Gastroesophageal sphincter (tissue), 4 donors: ENCODE measurements around the gene PCGF2. TPM values are rescaled to one million over a fixed set of nuclear protein-coding genes. Genes with fewer than 3 reads are reported as not detected.
A peak's percentile ranks its signal among the peaks of the same experiment; 100 is the strongest.

Experiments
- ATAC-seq: fragments of 150-250 bp; one replicate; pipeline ENCODE4 v1.9.1; 2016; ENCODE audit warnings: mild to moderate bottlenecking, moderate library complexity
- H3K27ac ChIP-seq, 4 donors: fragments of 200-600 bp; sonication (generic) in 3 of 4; 1 replicate in 3 of 4; 2 replicates in 1 of 4; pipeline ENCODE4 v1.5.1; 2016 to 2019
- H3K27me3 ChIP-seq: fragments of 200-600 bp; sonication (generic); one replicate; pipeline ENCODE4 v1.5.1; 2019
- H3K36me3 ChIP-seq, 2 donors: fragments of 200-600 bp; sonication (generic); one replicate each; pipeline ENCODE4 v1.5.1; 2019; ENCODE audit warnings: control low read depth in 1 of 2
- H3K4me1 ChIP-seq, 3 donors: fragments of 200-600 bp; sonication (generic); 1 replicate in 2 of 3; 2 replicates in 1 of 3; pipeline ENCODE4 v1.5.1; 2016 to 2019; ENCODE audit warnings: control low read depth in 2 of 3
- H3K4me3 ChIP-seq, 2 donors: fragments of 200-600 bp; sonication (generic); one replicate each; pipeline ENCODE4 v1.5.1; 2019; ENCODE audit warnings: mild to moderate bottlenecking in 1 of 2, moderate library complexity in 1 of 2
- H3K9me3 ChIP-seq, 3 donors: fragments of 200-600 bp; sonication (generic); one replicate each; pipeline ENCODE4 v1.5.1; 2017 to 2019; ENCODE audit warnings: control low read depth in 2 of 3
- EP300 ChIP-seq: sonication (generic); formaldehyde crosslinking; IDR thresholded peaks from one replicate; pipeline ENCODE4 v1.6.1; 2017; ENCODE audit warnings: antibody characterized with exemption, mild to moderate bottlenecking
- POLR2A ChIP-seq, 2 donors: fragments of 450-650 bp; IDR thresholded peaks; one replicate each; pipeline ENCODE4 v1.6.1; 2017; ENCODE audit warnings: antibody characterized with exemption in 2 of 2, mild to moderate bottlenecking in 2 of 2, moderate library complexity in 1 of 2
- POLR2AphosphoS5 ChIP-seq: sonication (generic); formaldehyde crosslinking; IDR thresholded peaks from one replicate; pipeline ENCODE4 v1.6.1; 2017; ENCODE audit warnings: antibody characterized with exemption
- WGBS, 2 donors: methylation state at CpG; one replicate each; pipeline ENCODE4 v1.1.5; 2018; ENCODE audit warnings: low coverage in 1 of 2; 5-methylcytosine and 5-hydroxymethylcytosine counted together
- total RNA-seq, 4 donors: library from RNA; depleted of rRNA; stranded (reverse); fragments of >200 nt; gene quantifications; one replicate each; pipeline ENCODE4 v1.1.0, GENCODE V29; 2016
- TF ChIP-seq, protein P1 (sequence below), 4 experiments: fragments of 200-600 bp in 2 of 4; fragments of 450-650 bp in 2 of 4; sonication (generic) in 1 of 4; IDR thresholded peaks; one replicate each; pipeline ENCODE4 v1.5.1; 2017 to 2019; ENCODE audit warnings: antibody characterized with exemption in 4 of 4, mild to moderate bottlenecking in 2 of 4, moderate library complexity in 2 of 4

PCGF2 gene
- total RNA-seq, 4 donors from 2014 or later: 6.4 to 13.0 (median 9.7) TPM

DNA sequence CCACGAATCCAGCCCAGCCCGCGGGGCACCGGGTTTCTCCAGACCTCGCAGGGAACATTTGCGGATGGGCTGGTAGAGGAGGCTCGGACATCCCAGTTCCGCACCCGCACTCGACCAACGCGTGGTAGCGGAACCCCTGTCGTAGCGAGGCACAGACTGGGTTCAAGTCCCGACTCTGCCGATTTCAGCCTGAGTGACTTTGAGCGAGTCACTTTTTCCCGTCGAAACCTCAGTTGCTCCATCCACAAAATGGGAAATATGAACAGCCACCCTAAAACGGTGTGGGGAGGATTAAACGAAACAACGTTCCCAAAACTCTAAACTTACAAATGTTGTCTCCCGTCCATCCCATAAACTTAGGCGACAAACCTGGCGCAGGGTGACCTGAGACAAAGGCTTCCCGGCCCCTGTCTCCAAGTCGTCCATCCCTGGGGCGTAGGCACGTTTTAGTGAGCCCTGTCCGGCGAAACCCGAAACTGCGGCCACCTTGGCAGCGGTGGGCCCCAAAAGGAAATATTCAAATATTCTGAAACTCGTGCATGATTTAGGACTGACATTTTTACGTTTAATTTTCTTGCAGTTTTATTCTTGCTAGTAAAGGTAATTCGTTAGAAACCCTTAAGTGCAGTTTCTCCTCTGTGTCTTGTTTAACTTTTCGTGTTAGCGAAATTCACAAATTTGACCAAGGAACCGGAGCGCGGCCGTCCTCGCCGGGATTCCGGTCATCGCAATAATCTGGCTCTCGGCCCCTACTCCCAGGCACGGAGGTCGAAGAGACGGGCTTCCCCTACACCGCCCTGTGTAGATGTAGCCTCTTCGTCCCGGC lies 45.0 kb downstream of the PCGF2 start:
- peak overlapping the region; percentile 85 to 97 (median 96) for H3K27ac ChIP-seq
- WGBS, 2 donors: 2 to 6% methylated on average over 19 to 20 of the region's 55 CpGs
- H3K9me3 ChIP-seq: no peaks in the 10 kb centered on the region
- TF ChIP-seq, protein P1, sequence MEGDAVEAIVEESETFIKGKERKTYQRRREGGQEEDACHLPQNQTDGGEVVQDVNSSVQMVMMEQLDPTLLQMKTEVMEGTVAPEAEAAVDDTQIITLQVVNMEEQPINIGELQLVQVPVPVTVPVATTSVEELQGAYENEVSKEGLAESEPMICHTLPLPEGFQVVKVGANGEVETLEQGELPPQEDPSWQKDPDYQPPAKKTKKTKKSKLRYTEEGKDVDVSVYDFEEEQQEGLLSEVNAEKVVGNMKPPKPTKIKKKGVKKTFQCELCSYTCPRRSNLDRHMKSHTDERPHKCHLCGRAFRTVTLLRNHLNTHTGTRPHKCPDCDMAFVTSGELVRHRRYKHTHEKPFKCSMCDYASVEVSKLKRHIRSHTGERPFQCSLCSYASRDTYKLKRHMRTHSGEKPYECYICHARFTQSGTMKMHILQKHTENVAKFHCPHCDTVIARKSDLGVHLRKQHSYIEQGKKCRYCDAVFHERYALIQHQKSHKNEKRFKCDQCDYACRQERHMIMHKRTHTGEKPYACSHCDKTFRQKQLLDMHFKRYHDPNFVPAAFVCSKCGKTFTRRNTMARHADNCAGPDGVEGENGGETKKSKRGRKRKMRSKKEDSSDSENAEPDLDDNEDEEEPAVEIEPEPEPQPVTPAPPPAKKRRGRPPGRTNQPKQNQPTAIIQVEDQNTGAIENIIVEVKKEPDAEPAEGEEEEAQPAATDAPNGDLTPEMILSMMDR (IDR thresholded peaks at IDR 0.05): no peak
- H3K27me3 ChIP-seq: no peaks in the 10 kb centered on the region
- peaks cover 0 to 9% of the 10 kb centered on the region in 2 donors for H3K36me3 ChIP-seq
- H3K4me3 ChIP-seq: peak overlapping the region; percentile 75 to 78
- no peak for ATAC-seq
- peaks cover 0 to 53% (median 14%) of the 10 kb centered on the region in 3 donors for H3K4me1 ChIP-seq

DNA sequence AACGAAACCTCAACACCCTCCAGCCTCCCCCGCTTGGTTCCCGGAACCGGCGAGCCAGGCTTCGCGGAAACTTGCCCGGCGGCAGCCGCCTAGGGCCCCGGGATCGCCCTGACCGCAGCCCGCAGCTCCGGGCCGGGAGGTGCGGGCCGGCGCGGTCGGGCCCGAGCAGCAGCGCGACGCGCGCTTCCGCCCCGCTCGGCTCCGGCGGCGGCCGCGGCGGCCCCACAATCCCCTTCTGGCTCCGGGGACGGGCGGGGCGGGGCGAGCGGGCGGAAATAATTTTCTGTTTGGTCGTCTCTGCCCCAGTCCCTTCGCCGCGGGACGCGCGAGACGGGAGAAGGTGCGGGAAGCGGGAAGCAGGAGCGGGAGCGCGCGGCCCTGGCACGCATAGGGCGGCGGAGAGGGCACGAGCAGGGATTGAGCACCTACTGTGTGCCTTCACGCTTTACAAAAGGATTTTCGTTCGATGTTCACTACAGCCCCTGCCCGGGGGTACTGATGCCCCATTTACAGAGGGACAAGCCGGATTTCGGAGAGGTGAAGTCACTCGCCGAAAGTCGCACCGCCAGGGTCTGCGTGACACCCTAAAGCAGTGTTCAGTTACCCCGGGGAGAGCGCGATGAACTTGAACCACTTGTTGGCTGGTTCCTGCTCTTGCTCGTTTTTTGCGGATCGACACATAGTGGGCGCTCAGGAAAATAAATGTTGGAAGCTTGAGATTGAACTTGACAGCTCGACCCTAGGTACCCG lies 45.8 kb downstream of the PCGF2 start:
- Histone ChIP-seq H3K27ac (peak overlapping the region; percentile 85 to 97 (median 96)), H3K4me3 (peak overlapping the region; percentile 75 to 78), H3K4me1 (peaks cover 0 to 45% (median 12%) of the 10 kb centered on the region in 3 donors), H3K36me3 (peaks cover 0 to 1% of the 10 kb centered on the region in 2 donors), H3K27me3 (no peaks in the 10 kb centered on the region), H3K9me3 (no peaks in the 10 kb centered on the region)
- 0 to 1% methylated on average over 17 to 20 of the region's 81 CpGs for WGBS, 2 donors
- ATAC-seq: peak; percentile 81
- TF ChIP-seq EP300 (no peak), POLR2AphosphoS5 (peak; percentile 85), POLR2A (IDR thresholded peaks at IDR 0.05) (peak; percentile 71 to 82)
- TF ChIP-seq, protein P1 (IDR thresholded peaks at IDR 0.05): no peak

DNA sequence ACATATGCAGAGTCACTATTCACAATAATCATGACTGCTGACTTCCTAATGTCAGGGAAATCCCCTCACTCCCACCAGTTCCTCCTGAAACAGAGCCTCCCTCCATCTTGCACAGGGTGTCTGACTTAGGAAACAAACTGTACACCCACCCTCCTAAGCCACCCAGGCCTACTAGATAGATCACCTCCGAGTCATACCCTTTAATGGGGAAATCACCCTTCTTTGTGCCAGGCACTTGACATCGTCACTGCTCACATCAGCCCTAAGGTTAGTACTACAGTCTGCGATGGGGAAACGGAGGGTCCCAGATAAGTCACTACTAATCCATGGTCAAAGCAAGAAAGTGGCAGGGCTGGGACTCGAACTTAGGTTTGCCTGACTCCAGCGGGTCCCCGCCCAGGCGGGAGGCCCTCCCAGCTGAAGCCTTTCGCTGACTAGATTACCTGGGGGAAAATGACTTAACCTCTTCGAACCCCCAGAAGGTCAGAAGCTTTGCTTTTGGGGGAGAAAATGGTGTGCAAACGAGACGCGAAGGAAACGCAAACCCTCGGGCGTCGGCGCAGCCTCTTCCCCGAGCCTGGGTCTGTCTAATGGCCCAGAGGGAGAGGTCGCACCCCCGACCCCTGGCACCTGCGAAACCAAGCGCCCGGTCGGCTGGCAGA lies 46.5 kb downstream of the PCGF2 start:
- H3K4me3 ChIP-seq: peak overlapping the region; percentile 75 to 78
- no peak for TF ChIP-seq POLR2AphosphoS5
- TF ChIP-seq POLR2A (IDR thresholded peaks at IDR 0.05): no peak
- no peak for TF ChIP-seq EP300
- TF ChIP-seq, protein P1 (IDR thresholded peaks at IDR 0.05): peak in 1 of 4 experiments; percentile 13
- no peaks in the 10 kb centered on the region for H3K36me3 ChIP-seq
- H3K27ac ChIP-seq: peak overlapping the region; percentile 70 to 97 (median 90)
- peaks cover 0 to 38% (median 5%) of the 10 kb centered on the region in 3 donors for H3K4me1 ChIP-seq
- H3K27me3 ChIP-seq: no peaks in the 10 kb centered on the region
- no peaks in the 10 kb centered on the region for H3K9me3 ChIP-seq
- ATAC-seq: no peak
- WGBS, 2 donors: 0% methylated on average over 1 to 5 of the region's 25 CpGs

DNA sequence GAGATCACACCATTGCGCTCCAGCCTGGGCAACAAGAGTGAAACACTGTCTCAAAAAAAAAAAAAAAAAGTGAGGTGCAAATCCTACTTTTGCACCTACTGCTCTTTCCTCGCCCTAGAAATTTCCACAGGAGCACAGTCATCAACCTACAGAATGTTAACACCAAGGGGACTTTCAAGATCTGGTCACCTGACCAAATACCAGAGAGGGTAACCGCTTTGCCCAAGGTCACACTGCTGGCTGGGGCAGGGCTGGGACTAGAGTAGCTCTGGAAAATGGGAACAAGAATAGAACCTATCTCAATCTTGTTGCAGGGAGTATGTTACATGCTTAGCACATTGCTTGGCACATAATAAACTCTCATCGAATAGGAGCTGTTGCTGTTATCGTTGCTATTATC lies 49.4 kb downstream of the PCGF2 start:
- Histone ChIP-seq H3K4me1 (peaks cover 0 to 38% (median 12%) of the 10 kb centered on the region in 3 donors), H3K9me3 (no peaks in the 10 kb centered on the region), H3K27me3 (no peaks in the 10 kb centered on the region), H3K27ac (no peak overlapping the region), H3K4me3 (no peak overlapping the region), H3K36me3 (no peaks in the 10 kb centered on the region)
- 86 to 90% methylated on average over 3 to 4 of the region's 5 CpGs for WGBS, 2 donors
- ATAC-seq: no peak
- TF ChIP-seq POLR2AphosphoS5: no peak
- TF ChIP-seq EP300: no peak
- no peak for TF ChIP-seq POLR2A (IDR thresholded peaks at IDR 0.05)
- TF ChIP-seq, protein P1 (IDR thresholded peaks at IDR 0.05): no peak
